MM.1S (cell line): ENCODE data around the gene POLR3E.

Experiments
- EZH2 ChIP-seq: fragments of 300-600 bp; sonication (generic); optimal IDR thresholded peaks from 2 replicates; pipeline ENCODE3; 2017; ENCODE audit warnings: low read depth, mild to moderate bottlenecking, antibody characterized with exemption, low read length, mixed read lengths
- EZH2phosphoT487 ChIP-seq: fragments of 300-600 bp; sonication (generic); IDR thresholded peaks from 2 replicates; pipeline ENCODE4 v1.6.1; 2018; ENCODE audit warnings: antibody characterized with exemption, low read length
- TF ChIP-seq, protein P1 (sequence below): fragments of 300-600 bp; sonication (generic); IDR thresholded peaks from 2 replicates; pipeline ENCODE4 v1.5.1; 2016; ENCODE audit warnings: antibody characterized with exemption, low read length, mixed read lengths

DNA sequence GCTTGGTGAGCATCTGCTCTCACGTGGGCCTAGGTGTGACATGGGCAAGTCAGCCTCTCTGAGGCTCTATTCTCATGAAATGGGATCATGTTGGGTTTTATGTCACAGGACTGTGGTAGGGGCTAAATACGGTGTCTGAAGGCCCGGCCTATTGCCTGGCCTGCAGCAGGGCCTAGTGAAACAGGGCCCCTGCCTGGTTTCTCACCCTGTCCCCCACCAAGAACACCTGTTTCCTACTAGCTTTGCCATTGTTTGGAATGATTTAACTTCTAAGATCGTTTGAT is 29.1 kb downstream of the POLR3E start:
- TF ChIP-seq, protein P1, sequence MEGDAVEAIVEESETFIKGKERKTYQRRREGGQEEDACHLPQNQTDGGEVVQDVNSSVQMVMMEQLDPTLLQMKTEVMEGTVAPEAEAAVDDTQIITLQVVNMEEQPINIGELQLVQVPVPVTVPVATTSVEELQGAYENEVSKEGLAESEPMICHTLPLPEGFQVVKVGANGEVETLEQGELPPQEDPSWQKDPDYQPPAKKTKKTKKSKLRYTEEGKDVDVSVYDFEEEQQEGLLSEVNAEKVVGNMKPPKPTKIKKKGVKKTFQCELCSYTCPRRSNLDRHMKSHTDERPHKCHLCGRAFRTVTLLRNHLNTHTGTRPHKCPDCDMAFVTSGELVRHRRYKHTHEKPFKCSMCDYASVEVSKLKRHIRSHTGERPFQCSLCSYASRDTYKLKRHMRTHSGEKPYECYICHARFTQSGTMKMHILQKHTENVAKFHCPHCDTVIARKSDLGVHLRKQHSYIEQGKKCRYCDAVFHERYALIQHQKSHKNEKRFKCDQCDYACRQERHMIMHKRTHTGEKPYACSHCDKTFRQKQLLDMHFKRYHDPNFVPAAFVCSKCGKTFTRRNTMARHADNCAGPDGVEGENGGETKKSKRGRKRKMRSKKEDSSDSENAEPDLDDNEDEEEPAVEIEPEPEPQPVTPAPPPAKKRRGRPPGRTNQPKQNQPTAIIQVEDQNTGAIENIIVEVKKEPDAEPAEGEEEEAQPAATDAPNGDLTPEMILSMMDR = no peak
- no peak for TF ChIP-seq EZH2phosphoT487
- no peak for TF ChIP-seq EZH2
